ENCODE data around the gene SPTBN1.
A peak's percentile ranks its signal among the peaks of the same experiment; 100 is the strongest.

SPTBN1 gene

GRCh38 chr2:54672590-54673456 is 216.7 kb downstream of the SPTBN1 start:
- Histone ChIP-seq H3K4me3 (ENCODE audit: low read length) (peak overlapping the region; percentile 62), H3K9ac (ENCODE audit: low read length) (peak overlapping the region; percentile 77), H3K4me1 (ENCODE audit: control insufficient read depth, insufficient read depth, low read length) (peaks cover 64% of the 10 kb centered on the region), H3K36me3 (ENCODE audit: control insufficient read depth, insufficient read depth, low read length, severe bottlenecking) (peaks cover 31% of the 10 kb centered on the region), H3K9me3 (ENCODE audit: control insufficient read depth, low read length) (no peaks in the 10 kb centered on the region), H3K27me3 (replicated peaks; ENCODE audit: control insufficient read depth, insufficient read depth, low read length) (no peaks in the 10 kb centered on the region)
- no peak for DNase-seq (ENCODE audit: low read depth)

- peak overlapping the region; percentile 62 for H3K4me3 ChIP-seq (ENCODE audit: low read length)
- H3K4me1 ChIP-seq (ENCODE audit: control insufficient read depth, insufficient read depth, low read length), result peaks cover 64% of the 10 kb centered on the region
- no peak for DNase-seq (ENCODE audit: low read depth)
- peaks cover 24% of the 10 kb centered on the region for H3K36me3 ChIP-seq (ENCODE audit: control insufficient read depth, insufficient read depth, low read length, severe bottlenecking)
- peak overlapping the region; percentile 77 for H3K9ac ChIP-seq (ENCODE audit: low read length)
- H3K27me3 ChIP-seq (replicated peaks; ENCODE audit: control insufficient read depth, insufficient read depth, low read length), result no peaks in the 10 kb centered on the region
- H3K9me3 ChIP-seq (ENCODE audit: control insufficient read depth, low read length), result no peaks in the 10 kb centered on the region
These were observed 217.4 kb downstream of the SPTBN1 start for GRCh38 chr2:54673501-54673998.

GRCh38 chr2:54675281-54675680 is 219.2 kb downstream of the SPTBN1 start:
- DNase-seq (ENCODE audit: low read depth), result no peak
- Histone ChIP-seq H3K4me3 (ENCODE audit: low read length) (no peak overlapping the region), H3K9me3 (ENCODE audit: control insufficient read depth, low read length) (no peaks in the 10 kb centered on the region), H3K27me3 (replicated peaks; ENCODE audit: control insufficient read depth, insufficient read depth, low read length) (no peaks in the 10 kb centered on the region), H3K36me3 (ENCODE audit: control insufficient read depth, insufficient read depth, low read length, severe bottlenecking) (peaks cover 10% of the 10 kb centered on the region), H3K4me1 (ENCODE audit: control insufficient read depth, insufficient read depth, low read length) (peaks cover 48% of the 10 kb centered on the region), H3K9ac (ENCODE audit: low read length) (no peak overlapping the region)

GRCh38 chr2:54675738-54676137 is 219.6 kb downstream of the SPTBN1 start:
- H3K4me1 ChIP-seq (ENCODE audit: control insufficient read depth, insufficient read depth, low read length), result peaks cover 47% of the 10 kb centered on the region
- no peak overlapping the region for H3K4me3 ChIP-seq (ENCODE audit: low read length)
- no peak overlapping the region for H3K9ac ChIP-seq (ENCODE audit: low read length)
- no peak for DNase-seq (ENCODE audit: low read depth)
- H3K27me3 ChIP-seq (replicated peaks; ENCODE audit: control insufficient read depth, insufficient read depth, low read length), result no peaks in the 10 kb centered on the region
- peaks cover 6% of the 10 kb centered on the region for H3K36me3 ChIP-seq (ENCODE audit: control insufficient read depth, insufficient read depth, low read length, severe bottlenecking)
- no peaks in the 10 kb centered on the region for H3K9me3 ChIP-seq (ENCODE audit: control insufficient read depth, low read length)

GRCh38 chr2:54676656-54677055 is 220.5 kb downstream of the SPTBN1 start:
- Histone ChIP-seq H3K4me3 (ENCODE audit: low read length) (no peak overlapping the region), H3K36me3 (ENCODE audit: control insufficient read depth, insufficient read depth, low read length, severe bottlenecking) (no peaks in the 10 kb centered on the region), H3K9ac (ENCODE audit: low read length) (no peak overlapping the region), H3K9me3 (ENCODE audit: control insufficient read depth, low read length) (no peaks in the 10 kb centered on the region), H3K27me3 (replicated peaks; ENCODE audit: control insufficient read depth, insufficient read depth, low read length) (no peaks in the 10 kb centered on the region), H3K4me1 (ENCODE audit: control insufficient read depth, insufficient read depth, low read length) (peaks cover 47% of the 10 kb centered on the region)
- DNase-seq (ENCODE audit: low read depth), result peak; percentile 40

GRCh38 chr2:54677476-54678265 is 221.5 kb downstream of the SPTBN1 start:
- no peaks in the 10 kb centered on the region for H3K9me3 ChIP-seq (ENCODE audit: control insufficient read depth, low read length)
- H3K9ac ChIP-seq (ENCODE audit: low read length), result no peak overlapping the region
- DNase-seq (ENCODE audit: low read depth), result no peak
- no peaks in the 10 kb centered on the region for H3K27me3 ChIP-seq (replicated peaks; ENCODE audit: control insufficient read depth, insufficient read depth, low read length)
- peaks cover 36% of the 10 kb centered on the region for H3K4me1 ChIP-seq (ENCODE audit: control insufficient read depth, insufficient read depth, low read length)
- no peak overlapping the region for H3K4me3 ChIP-seq (ENCODE audit: low read length)
- H3K36me3 ChIP-seq (ENCODE audit: control insufficient read depth, insufficient read depth, low read length, severe bottlenecking), result no peaks in the 10 kb centered on the region

GRCh38 chr2:54678719-54679118 is 222.6 kb downstream of the SPTBN1 start:
- Histone ChIP-seq H3K27me3 (replicated peaks; ENCODE audit: control insufficient read depth, insufficient read depth, low read length) (no peaks in the 10 kb centered on the region), H3K36me3 (ENCODE audit: control insufficient read depth, insufficient read depth, low read length, severe bottlenecking) (no peaks in the 10 kb centered on the region), H3K9ac (ENCODE audit: low read length) (no peak overlapping the region), H3K4me1 (ENCODE audit: control insufficient read depth, insufficient read depth, low read length) (peaks cover 26% of the 10 kb centered on the region), H3K4me3 (ENCODE audit: low read length) (no peak overlapping the region), H3K9me3 (ENCODE audit: control insufficient read depth, low read length) (no peaks in the 10 kb centered on the region)
- no peak for DNase-seq (ENCODE audit: low read depth)

- Histone ChIP-seq H3K36me3 (ENCODE audit: control insufficient read depth, insufficient read depth, low read length, severe bottlenecking) (no peaks in the 10 kb centered on the region), H3K9me3 (ENCODE audit: control insufficient read depth, low read length) (no peaks in the 10 kb centered on the region), H3K9ac (ENCODE audit: low read length) (no peak overlapping the region), H3K4me1 (ENCODE audit: control insufficient read depth, insufficient read depth, low read length) (peaks cover 17% of the 10 kb centered on the region), H3K27me3 (replicated peaks; ENCODE audit: control insufficient read depth, insufficient read depth, low read length) (no peaks in the 10 kb centered on the region), H3K4me3 (ENCODE audit: low read length) (no peak overlapping the region)
- no peak for DNase-seq (ENCODE audit: low read depth)
These were observed 224.4 kb downstream of the SPTBN1 start for GRCh38 chr2:54680397-54681041.

GRCh38 chr2:54681416-54681815 is 225.3 kb downstream of the SPTBN1 start:
- no peaks in the 10 kb centered on the region for H3K27me3 ChIP-seq (replicated peaks; ENCODE audit: control insufficient read depth, insufficient read depth, low read length)
- peaks cover 11% of the 10 kb centered on the region for H3K4me1 ChIP-seq (ENCODE audit: control insufficient read depth, insufficient read depth, low read length)
- no peak overlapping the region for H3K9ac ChIP-seq (ENCODE audit: low read length)
- H3K9me3 ChIP-seq (ENCODE audit: control insufficient read depth, low read length), result no peaks in the 10 kb centered on the region
- H3K36me3 ChIP-seq (ENCODE audit: control insufficient read depth, insufficient read depth, low read length, severe bottlenecking), result no peaks in the 10 kb centered on the region
- DNase-seq (ENCODE audit: low read depth), result no peak
- no peak overlapping the region for H3K4me3 ChIP-seq (ENCODE audit: low read length)

GRCh38 chr2:54683596-54683995 is 227.5 kb downstream of the SPTBN1 start:
- Histone ChIP-seq H3K4me1 (ENCODE audit: control insufficient read depth, insufficient read depth, low read length) (peaks cover 4% of the 10 kb centered on the region), H3K9me3 (ENCODE audit: control insufficient read depth, low read length) (no peaks in the 10 kb centered on the region), H3K27me3 (replicated peaks; ENCODE audit: control insufficient read depth, insufficient read depth, low read length) (peaks cover 1% of the 10 kb centered on the region), H3K4me3 (ENCODE audit: low read length) (no peak overlapping the region), H3K36me3 (ENCODE audit: control insufficient read depth, insufficient read depth, low read length, severe bottlenecking) (no peaks in the 10 kb centered on the region), H3K9ac (ENCODE audit: low read length) (no peak overlapping the region)
- DNase-seq (ENCODE audit: low read depth), result no peak

- no peak overlapping the region for H3K4me3 ChIP-seq (ENCODE audit: low read length)
- H3K9me3 ChIP-seq (ENCODE audit: control insufficient read depth, low read length), result no peaks in the 10 kb centered on the region
- H3K36me3 ChIP-seq (ENCODE audit: control insufficient read depth, insufficient read depth, low read length, severe bottlenecking), result no peaks in the 10 kb centered on the region
- H3K9ac ChIP-seq (ENCODE audit: low read length), result no peak overlapping the region
- peaks cover 3% of the 10 kb centered on the region for H3K4me1 ChIP-seq (ENCODE audit: control insufficient read depth, insufficient read depth, low read length)
- DNase-seq (ENCODE audit: low read depth), result no peak
- peaks cover 4% of the 10 kb centered on the region for H3K27me3 ChIP-seq (replicated peaks; ENCODE audit: control insufficient read depth, insufficient read depth, low read length)
These were observed 229.2 kb downstream of the SPTBN1 start for GRCh38 chr2:54685263-54685775.
